ENCODE results near the gene CIT.

- TF ChIP-seq, protein P1, sequence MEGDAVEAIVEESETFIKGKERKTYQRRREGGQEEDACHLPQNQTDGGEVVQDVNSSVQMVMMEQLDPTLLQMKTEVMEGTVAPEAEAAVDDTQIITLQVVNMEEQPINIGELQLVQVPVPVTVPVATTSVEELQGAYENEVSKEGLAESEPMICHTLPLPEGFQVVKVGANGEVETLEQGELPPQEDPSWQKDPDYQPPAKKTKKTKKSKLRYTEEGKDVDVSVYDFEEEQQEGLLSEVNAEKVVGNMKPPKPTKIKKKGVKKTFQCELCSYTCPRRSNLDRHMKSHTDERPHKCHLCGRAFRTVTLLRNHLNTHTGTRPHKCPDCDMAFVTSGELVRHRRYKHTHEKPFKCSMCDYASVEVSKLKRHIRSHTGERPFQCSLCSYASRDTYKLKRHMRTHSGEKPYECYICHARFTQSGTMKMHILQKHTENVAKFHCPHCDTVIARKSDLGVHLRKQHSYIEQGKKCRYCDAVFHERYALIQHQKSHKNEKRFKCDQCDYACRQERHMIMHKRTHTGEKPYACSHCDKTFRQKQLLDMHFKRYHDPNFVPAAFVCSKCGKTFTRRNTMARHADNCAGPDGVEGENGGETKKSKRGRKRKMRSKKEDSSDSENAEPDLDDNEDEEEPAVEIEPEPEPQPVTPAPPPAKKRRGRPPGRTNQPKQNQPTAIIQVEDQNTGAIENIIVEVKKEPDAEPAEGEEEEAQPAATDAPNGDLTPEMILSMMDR (IDR thresholded peaks at IDR 0.05; ENCODE audit: low read depth, low read length, missing input control): no peak
- TF ChIP-seq YY1 (IDR thresholded peaks at IDR 0.05) (no peak), TAF1 (conservative IDR thresholded peaks at IDR 0.05) (no peak), EGR1 (IDR thresholded peaks at IDR 0.05; ENCODE audit: low read depth in 2 of 2) (no peak), GABPA (IDR thresholded peaks at IDR 0.05 in 1 of 2, conservative IDR thresholded peaks at IDR 0.05 in 1 of 2) (no peak), FOXA1 (IDR thresholded peaks at IDR 0.05) (no peak), SP1 (IDR thresholded peaks at IDR 0.05) (no peak), JUND (IDR thresholded peaks at IDR 0.05) (no peak), NR2F2 (IDR thresholded peaks at IDR 0.05) (no peak), RXRA (IDR thresholded peaks at IDR 0.05) (no peak), ZBTB33 (IDR thresholded peaks at IDR 0.05) (no peak)
- TF ChIP-seq, protein P2, sequence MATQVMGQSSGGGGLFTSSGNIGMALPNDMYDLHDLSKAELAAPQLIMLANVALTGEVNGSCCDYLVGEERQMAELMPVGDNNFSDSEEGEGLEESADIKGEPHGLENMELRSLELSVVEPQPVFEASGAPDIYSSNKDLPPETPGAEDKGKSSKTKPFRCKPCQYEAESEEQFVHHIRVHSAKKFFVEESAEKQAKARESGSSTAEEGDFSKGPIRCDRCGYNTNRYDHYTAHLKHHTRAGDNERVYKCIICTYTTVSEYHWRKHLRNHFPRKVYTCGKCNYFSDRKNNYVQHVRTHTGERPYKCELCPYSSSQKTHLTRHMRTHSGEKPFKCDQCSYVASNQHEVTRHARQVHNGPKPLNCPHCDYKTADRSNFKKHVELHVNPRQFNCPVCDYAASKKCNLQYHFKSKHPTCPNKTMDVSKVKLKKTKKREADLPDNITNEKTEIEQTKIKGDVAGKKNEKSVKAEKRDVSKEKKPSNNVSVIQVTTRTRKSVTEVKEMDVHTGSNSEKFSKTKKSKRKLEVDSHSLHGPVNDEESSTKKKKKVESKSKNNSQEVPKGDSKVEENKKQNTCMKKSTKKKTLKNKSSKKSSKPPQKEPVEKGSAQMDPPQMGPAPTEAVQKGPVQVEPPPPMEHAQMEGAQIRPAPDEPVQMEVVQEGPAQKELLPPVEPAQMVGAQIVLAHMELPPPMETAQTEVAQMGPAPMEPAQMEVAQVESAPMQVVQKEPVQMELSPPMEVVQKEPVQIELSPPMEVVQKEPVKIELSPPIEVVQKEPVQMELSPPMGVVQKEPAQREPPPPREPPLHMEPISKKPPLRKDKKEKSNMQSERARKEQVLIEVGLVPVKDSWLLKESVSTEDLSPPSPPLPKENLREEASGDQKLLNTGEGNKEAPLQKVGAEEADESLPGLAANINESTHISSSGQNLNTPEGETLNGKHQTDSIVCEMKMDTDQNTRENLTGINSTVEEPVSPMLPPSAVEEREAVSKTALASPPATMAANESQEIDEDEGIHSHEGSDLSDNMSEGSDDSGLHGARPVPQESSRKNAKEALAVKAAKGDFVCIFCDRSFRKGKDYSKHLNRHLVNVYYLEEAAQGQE (IDR thresholded peaks at IDR 0.05): no peak
- TF ChIP-seq, protein P3, sequence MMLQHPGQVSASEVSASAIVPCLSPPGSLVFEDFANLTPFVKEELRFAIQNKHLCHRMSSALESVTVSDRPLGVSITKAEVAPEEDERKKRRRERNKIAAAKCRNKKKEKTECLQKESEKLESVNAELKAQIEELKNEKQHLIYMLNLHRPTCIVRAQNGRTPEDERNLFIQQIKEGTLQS (IDR thresholded peaks at IDR 0.05): no peak
- TF ChIP-seq, protein P4, sequence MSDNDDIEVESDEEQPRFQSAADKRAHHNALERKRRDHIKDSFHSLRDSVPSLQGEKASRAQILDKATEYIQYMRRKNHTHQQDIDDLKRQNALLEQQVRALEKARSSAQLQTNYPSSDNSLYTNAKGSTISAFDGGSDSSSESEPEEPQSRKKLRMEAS (IDR thresholded peaks at IDR 0.05): no peak
These were observed 231.5 kb downstream of the CIT start for GRCh38 chr12:119645535-119646059.
